Measurements from ENCODE around the gene IQCM. TPM values are rescaled to one million over a fixed set of nuclear protein-coding genes. Genes with fewer than 3 reads are reported as not detected.

IQCM gene
- total RNA-seq, 1 experiment from 2014 or later, result not detected

DNA sequence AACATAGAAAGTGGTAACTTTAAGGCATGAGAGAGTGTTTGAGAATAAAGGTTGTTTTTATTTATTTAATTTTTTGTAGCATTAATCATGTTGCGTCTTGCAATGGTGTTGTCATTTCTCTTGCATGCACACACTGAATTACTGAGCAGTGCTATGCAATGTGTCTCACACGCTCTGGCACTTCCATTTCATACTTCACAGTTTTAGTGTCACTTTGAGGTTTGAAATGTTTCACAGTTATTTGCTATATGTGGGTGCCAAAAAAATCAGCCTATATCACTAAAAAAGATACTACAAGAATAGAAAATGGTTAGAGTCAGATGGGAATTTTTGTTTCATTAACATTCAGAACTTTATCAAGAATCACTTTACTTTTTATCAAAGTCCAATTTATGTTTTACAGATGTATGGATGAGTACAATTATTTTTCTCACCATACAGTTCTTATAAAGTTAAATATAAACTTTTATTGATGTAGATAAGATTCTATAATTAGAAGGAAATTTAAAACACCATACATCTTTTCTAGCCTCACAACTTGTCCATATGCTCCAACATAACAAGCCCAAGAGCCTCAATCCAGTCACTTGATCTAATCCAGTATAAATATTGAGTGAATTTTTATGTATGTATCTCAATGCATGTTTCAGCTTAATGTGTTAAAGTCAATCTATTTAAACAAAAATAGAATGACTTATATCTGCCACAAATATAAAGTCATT, 114.0 kb downstream of the IQCM start:
- H3K27ac Mint-ChIP-seq (ENCODE audit: unreplicated experiment), result no peak overlapping the region
- no peaks in the 10 kb centered on the region for H3K27me3 ChIP-seq (replicated peaks; ENCODE audit: control insufficient read depth, insufficient read depth, low read length)
- no peaks in the 10 kb centered on the region for H3K9me3 ChIP-seq
- no peaks in the 10 kb centered on the region for H3K4me1 ChIP-seq
- intact Hi-C loops (cut with micrococcal nuclease; ENCODE audit: unreplicated experiment), result no loop called here
- DNase-seq, result no peak
- no TSS peak for BruUV-seq (replicated peaks)
- no peak overlapping the region for H3K4me3 Mint-ChIP-seq (ENCODE audit: unreplicated experiment)
- no peaks in the 10 kb centered on the region for H3K9me3 Mint-ChIP-seq (ENCODE audit: unreplicated experiment)
- CTCF ChIA-PET, result no interaction called here
- no peaks in the 10 kb centered on the region for H3K4me1 Mint-ChIP-seq (ENCODE audit: low read depth, unreplicated experiment)
- POLR2A ChIA-PET, result no interaction called here
- no peaks in the 10 kb centered on the region for H3K36me3 ChIP-seq (ENCODE audit: control insufficient read depth, insufficient read depth, low read length)
- H3K27me3 Mint-ChIP-seq (ENCODE audit: insufficient read depth, unreplicated experiment), result peaks cover 8% of the 10 kb centered on the region
- H3K4me3 ChIP-seq (ENCODE audit: low read depth, low read length), result no peak overlapping the region
- TF ChIP-seq, protein P1, sequence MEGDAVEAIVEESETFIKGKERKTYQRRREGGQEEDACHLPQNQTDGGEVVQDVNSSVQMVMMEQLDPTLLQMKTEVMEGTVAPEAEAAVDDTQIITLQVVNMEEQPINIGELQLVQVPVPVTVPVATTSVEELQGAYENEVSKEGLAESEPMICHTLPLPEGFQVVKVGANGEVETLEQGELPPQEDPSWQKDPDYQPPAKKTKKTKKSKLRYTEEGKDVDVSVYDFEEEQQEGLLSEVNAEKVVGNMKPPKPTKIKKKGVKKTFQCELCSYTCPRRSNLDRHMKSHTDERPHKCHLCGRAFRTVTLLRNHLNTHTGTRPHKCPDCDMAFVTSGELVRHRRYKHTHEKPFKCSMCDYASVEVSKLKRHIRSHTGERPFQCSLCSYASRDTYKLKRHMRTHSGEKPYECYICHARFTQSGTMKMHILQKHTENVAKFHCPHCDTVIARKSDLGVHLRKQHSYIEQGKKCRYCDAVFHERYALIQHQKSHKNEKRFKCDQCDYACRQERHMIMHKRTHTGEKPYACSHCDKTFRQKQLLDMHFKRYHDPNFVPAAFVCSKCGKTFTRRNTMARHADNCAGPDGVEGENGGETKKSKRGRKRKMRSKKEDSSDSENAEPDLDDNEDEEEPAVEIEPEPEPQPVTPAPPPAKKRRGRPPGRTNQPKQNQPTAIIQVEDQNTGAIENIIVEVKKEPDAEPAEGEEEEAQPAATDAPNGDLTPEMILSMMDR (IDR thresholded peaks at IDR 0.05; ENCODE audit: insufficient read depth in 1 of 2, low read depth in 1 of 2, low read length in 1 of 2, severe bottlenecking in 1 of 2, unreplicated experiment in 1 of 2), result no peak
- no peaks in the 10 kb centered on the region for H3K36me3 Mint-ChIP-seq (ENCODE audit: insufficient read depth, unreplicated experiment)

DNA sequence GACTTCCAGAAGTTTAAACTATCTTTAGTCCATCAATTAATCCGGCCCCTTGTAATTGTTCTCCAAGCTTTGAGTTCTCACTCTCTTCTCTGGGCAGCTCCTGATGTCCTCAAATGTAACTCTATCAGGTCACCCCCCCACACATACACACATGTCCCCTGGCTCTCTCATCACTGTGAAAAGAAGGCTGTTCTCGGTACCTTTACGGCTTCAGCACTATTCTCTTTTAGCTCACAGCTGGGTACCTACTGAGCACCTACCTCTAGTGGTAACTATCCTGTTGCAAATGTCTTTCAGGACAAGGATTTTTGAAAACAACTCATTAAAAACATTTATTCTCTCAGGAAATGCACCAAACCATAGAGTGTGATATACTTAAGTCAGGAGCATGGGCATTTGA, 115.4 kb downstream of the IQCM start:
- POLR2A ChIA-PET, result no interaction called here
- DNase-seq, result no peak
- H3K9me3 Mint-ChIP-seq (ENCODE audit: unreplicated experiment), result no peaks in the 10 kb centered on the region
- no peaks in the 10 kb centered on the region for H3K36me3 Mint-ChIP-seq (ENCODE audit: insufficient read depth, unreplicated experiment)
- no peak overlapping the region for H3K4me3 Mint-ChIP-seq (ENCODE audit: unreplicated experiment)
- no peaks in the 10 kb centered on the region for H3K9me3 ChIP-seq
- H3K4me1 ChIP-seq, result no peaks in the 10 kb centered on the region
- intact Hi-C loops (cut with micrococcal nuclease; ENCODE audit: unreplicated experiment), result no loop called here
- BruUV-seq (replicated peaks), result no TSS peak
- H3K27ac Mint-ChIP-seq (ENCODE audit: unreplicated experiment), result no peak overlapping the region
- peaks cover 11% of the 10 kb centered on the region for H3K27me3 Mint-ChIP-seq (ENCODE audit: insufficient read depth, unreplicated experiment)
- H3K27me3 ChIP-seq (replicated peaks; ENCODE audit: control insufficient read depth, insufficient read depth, low read length), result no peaks in the 10 kb centered on the region
- TF ChIP-seq, protein P1 (IDR thresholded peaks at IDR 0.05; ENCODE audit: insufficient read depth in 1 of 2, low read depth in 1 of 2, low read length in 1 of 2, severe bottlenecking in 1 of 2, unreplicated experiment in 1 of 2), result no peak
- CTCF ChIA-PET, result no interaction called here
- no peaks in the 10 kb centered on the region for H3K36me3 ChIP-seq (ENCODE audit: control insufficient read depth, insufficient read depth, low read length)
- no peak overlapping the region for H3K4me3 ChIP-seq (ENCODE audit: low read depth, low read length)
- no peaks in the 10 kb centered on the region for H3K4me1 Mint-ChIP-seq (ENCODE audit: low read depth, unreplicated experiment)

DNA sequence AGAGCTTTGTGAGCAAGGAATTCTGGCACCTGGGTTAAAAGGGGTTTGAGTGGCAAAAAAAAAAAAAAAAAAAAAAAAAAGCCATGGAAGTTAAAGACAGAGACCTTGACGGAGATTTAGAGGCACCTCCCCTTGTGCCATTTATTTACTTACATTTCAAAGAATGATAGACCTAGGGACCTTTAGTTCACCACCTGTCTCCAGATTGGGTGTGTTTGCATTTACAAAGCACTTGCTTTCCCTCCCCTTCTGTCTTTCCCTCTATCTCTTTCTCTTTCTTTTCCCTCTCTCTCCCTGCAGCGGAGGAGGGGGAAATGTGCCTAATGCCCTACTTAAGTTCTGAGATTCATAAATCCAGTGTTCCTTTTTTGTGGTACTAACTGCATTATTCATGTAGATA, 116.0 kb downstream of the IQCM start:
- Histone ChIP-seq H3K36me3 (ENCODE audit: control insufficient read depth, insufficient read depth, low read length) (no peaks in the 10 kb centered on the region), H3K4me1 (no peaks in the 10 kb centered on the region), H3K27me3 (replicated peaks; ENCODE audit: control insufficient read depth, insufficient read depth, low read length) (no peaks in the 10 kb centered on the region), H3K9me3 (no peaks in the 10 kb centered on the region), H3K4me3 (ENCODE audit: low read depth, low read length) (no peak overlapping the region)
- Mint-ChIP-seq H3K27ac (ENCODE audit: unreplicated experiment) (no peak overlapping the region), H3K9me3 (ENCODE audit: unreplicated experiment) (no peaks in the 10 kb centered on the region), H3K4me1 (ENCODE audit: low read depth, unreplicated experiment) (no peaks in the 10 kb centered on the region), H3K36me3 (ENCODE audit: insufficient read depth, unreplicated experiment) (no peaks in the 10 kb centered on the region), H3K4me3 (ENCODE audit: unreplicated experiment) (no peak overlapping the region), H3K27me3 (ENCODE audit: insufficient read depth, unreplicated experiment) (peaks cover 11% of the 10 kb centered on the region)
- no peak for DNase-seq
- BruUV-seq (replicated peaks), result no TSS peak
- TF ChIP-seq, protein P1 (IDR thresholded peaks at IDR 0.05; ENCODE audit: insufficient read depth in 1 of 2, low read depth in 1 of 2, low read length in 1 of 2, severe bottlenecking in 1 of 2, unreplicated experiment in 1 of 2), result no peak
- ChIA-PET POLR2A (no interaction called here), CTCF (no interaction called here)
- intact Hi-C loops (cut with micrococcal nuclease; ENCODE audit: unreplicated experiment), result no loop called here

Measured in Caco-2 (cell line).